ENCODE data around the gene TNS4.

TNS4 gene

GRCh38 chr17:40532520-40533253 is 31.3 kb upstream of the TNS4 start:
- peaks cover 58% of the 10 kb centered on the region for H3K4me1 Mint-ChIP-seq
- no peaks in the 10 kb centered on the region for H3K36me3 Mint-ChIP-seq (ENCODE audit: low read depth)
- no peak overlapping the region for H3K4me3 Mint-ChIP-seq
- no peaks in the 10 kb centered on the region for H3K9me3 Mint-ChIP-seq
- TF ChIP-seq, protein P1, sequence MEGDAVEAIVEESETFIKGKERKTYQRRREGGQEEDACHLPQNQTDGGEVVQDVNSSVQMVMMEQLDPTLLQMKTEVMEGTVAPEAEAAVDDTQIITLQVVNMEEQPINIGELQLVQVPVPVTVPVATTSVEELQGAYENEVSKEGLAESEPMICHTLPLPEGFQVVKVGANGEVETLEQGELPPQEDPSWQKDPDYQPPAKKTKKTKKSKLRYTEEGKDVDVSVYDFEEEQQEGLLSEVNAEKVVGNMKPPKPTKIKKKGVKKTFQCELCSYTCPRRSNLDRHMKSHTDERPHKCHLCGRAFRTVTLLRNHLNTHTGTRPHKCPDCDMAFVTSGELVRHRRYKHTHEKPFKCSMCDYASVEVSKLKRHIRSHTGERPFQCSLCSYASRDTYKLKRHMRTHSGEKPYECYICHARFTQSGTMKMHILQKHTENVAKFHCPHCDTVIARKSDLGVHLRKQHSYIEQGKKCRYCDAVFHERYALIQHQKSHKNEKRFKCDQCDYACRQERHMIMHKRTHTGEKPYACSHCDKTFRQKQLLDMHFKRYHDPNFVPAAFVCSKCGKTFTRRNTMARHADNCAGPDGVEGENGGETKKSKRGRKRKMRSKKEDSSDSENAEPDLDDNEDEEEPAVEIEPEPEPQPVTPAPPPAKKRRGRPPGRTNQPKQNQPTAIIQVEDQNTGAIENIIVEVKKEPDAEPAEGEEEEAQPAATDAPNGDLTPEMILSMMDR (IDR thresholded peaks at IDR 0.05; ENCODE audit: unreplicated experiment in 3 of 3), result no peak
- peaks cover 11% of the 10 kb centered on the region for H3K27me3 Mint-ChIP-seq (ENCODE audit: low read depth)
- peak overlapping the region; percentile 53 to 79 (median 76) for H3K27ac Mint-ChIP-seq

GRCh38 chr17:40531051-40531991 is 29.9 kb upstream of the TNS4 start:
- peak overlapping the region in 1 of 3 experiments; percentile 76 for H3K27ac Mint-ChIP-seq
- TF ChIP-seq, protein P1 (IDR thresholded peaks at IDR 0.05; ENCODE audit: unreplicated experiment in 3 of 3), result no peak
- H3K36me3 Mint-ChIP-seq (ENCODE audit: low read depth), result no peaks in the 10 kb centered on the region
- H3K4me3 Mint-ChIP-seq, result no peak overlapping the region
- peaks cover 44% of the 10 kb centered on the region for H3K4me1 Mint-ChIP-seq
- H3K27me3 Mint-ChIP-seq (ENCODE audit: low read depth), result peaks cover 11% of the 10 kb centered on the region
- H3K9me3 Mint-ChIP-seq, result peaks cover 4% of the 10 kb centered on the region

- peaks cover 11% of the 10 kb centered on the region for H3K27me3 Mint-ChIP-seq (ENCODE audit: low read depth)
- peaks cover 37% of the 10 kb centered on the region for H3K4me1 Mint-ChIP-seq
- H3K9me3 Mint-ChIP-seq, result peaks cover 5% of the 10 kb centered on the region
- peak overlapping the region in 1 of 3 experiments; percentile 76 for H3K27ac Mint-ChIP-seq
- TF ChIP-seq, protein P1 (IDR thresholded peaks at IDR 0.05; ENCODE audit: unreplicated experiment in 3 of 3), result no peak
- no peak overlapping the region for H3K4me3 Mint-ChIP-seq
- no peaks in the 10 kb centered on the region for H3K36me3 Mint-ChIP-seq (ENCODE audit: low read depth)
These were observed 29.1 kb upstream of the TNS4 start for GRCh38 chr17:40530531-40530994.

DNA sequence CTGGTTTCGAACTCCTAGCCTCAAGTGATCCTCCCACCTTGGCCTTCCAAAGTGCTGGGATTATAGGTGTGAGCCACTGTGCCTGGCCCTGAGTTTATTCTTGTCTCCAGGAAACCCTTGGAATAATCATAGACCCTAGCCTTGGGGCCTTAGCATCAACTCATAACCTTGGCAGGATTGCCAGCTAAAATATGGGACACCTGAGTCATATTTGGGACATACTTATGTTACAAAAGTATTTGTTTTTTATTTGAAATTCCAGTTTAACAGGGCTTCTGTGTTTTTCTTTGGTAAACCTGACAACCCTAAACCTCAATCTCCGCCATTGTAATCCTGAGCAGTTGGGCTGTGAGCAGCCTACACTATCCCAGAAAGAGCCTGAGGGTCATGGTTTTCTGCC is 28.6 kb upstream of the TNS4 start:
- TF ChIP-seq, protein P1 (IDR thresholded peaks at IDR 0.05; ENCODE audit: unreplicated experiment in 3 of 3), result no peak
- Mint-ChIP-seq H3K36me3 (ENCODE audit: low read depth) (no peaks in the 10 kb centered on the region), H3K9me3 (peaks cover 10% of the 10 kb centered on the region), H3K4me1 (peaks cover 37% of the 10 kb centered on the region), H3K27me3 (ENCODE audit: low read depth) (peaks cover 11% of the 10 kb centered on the region), H3K27ac (peak overlapping the region in 1 of 3 experiments; percentile 76), H3K4me3 (no peak overlapping the region)

GRCh38 chr17:40528692-40529417 is 27.4 kb upstream of the TNS4 start:
- peaks cover 41% of the 10 kb centered on the region for H3K4me1 Mint-ChIP-seq
- TF ChIP-seq, protein P1 (IDR thresholded peaks at IDR 0.05; ENCODE audit: unreplicated experiment in 3 of 3), result no peak
- peaks cover 6% of the 10 kb centered on the region for H3K27me3 Mint-ChIP-seq (ENCODE audit: low read depth)
- peak overlapping the region in 2 of 3 experiments; percentile 28 to 34 for H3K27ac Mint-ChIP-seq
- H3K9me3 Mint-ChIP-seq, result peaks cover 19% of the 10 kb centered on the region
- H3K4me3 Mint-ChIP-seq, result peak overlapping the region in 1 of 3 experiments; percentile 48
- no peaks in the 10 kb centered on the region for H3K36me3 Mint-ChIP-seq (ENCODE audit: low read depth)

All from nephron (organoid).